GM18502 (cell line): ENCODE data around the gene SH3PXD2A.

ENCODE experiments used
- ATAC-seq: cut with Tn5 transposase; IDR thresholded peaks from one replicate; pipeline ENCODE4 v1.9.1; 2021; ENCODE audit warnings: mild to moderate bottlenecking; ENCODE audit not compliant: unreplicated experiment, poor library complexity

SH3PXD2A gene

GRCh38 chr10:103602028-103602851 lies 253.1 kb downstream of the SH3PXD2A start:
- ATAC-seq, result no peak

DNA sequence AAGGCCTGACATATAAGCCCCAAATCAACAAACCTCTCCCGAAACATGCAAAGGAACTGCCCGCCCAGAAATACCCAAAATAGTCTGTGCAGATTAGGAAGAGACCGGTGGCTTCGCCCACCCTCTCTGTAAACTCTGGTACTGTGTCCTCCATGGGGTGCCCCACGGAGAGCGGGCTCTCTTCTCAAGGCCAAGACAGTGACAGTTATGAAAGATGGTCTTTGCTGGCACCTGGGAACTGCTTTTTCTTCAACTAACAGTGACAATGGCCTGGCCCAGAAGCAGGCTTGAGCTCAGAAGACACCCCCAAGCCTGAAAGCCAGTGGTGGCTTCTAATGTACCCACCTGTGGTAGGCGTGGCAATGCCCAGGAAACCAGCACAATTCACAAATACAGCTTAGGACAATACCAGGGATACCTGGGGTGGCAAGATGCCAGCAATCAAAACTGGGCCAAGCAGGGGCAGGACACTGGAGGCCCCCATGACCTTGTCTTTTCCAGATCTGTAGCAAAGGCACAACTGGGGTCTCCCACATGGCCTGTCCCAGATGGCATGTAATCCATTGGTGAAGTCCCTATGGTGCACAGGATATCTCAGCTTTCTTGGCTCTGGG lies 254.3 kb downstream of the SH3PXD2A start:
- no peak for ATAC-seq

DNA sequence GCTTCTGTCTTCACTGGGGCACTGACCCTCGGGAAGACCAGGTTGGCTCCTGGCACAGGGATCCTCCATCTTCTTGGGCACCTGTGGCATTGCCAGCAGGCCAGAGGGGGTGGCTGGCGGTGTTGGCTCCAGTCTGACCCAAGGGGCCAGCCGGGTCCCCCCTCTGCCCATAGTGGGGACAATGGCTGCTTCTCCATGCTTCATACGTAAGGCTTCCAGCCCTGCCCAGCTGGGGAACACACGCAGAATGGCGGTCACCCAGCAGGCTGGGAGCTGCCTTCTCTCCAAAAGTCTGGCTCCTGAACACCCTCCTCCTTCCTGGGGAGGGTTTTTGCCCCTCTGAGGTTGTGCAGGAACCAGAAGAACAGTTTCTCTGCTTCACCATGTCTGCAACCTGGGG lies 255.1 kb downstream of the SH3PXD2A start:
- no peak for ATAC-seq

DNA sequence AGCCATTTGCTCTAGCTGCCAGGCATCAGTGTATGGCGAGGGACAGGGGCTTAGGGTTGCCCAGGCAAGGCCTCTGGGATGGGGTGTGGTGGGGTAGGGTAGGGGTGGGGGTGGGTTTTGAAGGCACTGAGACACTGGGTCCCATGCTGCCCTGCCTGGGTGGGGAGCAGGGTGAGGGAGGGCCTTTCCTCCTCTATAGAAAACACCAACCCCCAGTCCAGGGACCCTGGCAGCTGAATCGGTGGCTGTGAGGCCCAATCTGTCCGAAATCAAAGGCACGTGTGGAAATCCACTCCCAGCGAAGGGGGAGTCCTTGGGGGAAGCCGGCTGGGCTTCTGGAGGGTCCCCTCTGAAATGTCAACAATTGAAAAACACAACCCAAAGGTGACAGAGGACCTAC lies 255.5 kb downstream of the SH3PXD2A start:
- no peak for ATAC-seq

DNA sequence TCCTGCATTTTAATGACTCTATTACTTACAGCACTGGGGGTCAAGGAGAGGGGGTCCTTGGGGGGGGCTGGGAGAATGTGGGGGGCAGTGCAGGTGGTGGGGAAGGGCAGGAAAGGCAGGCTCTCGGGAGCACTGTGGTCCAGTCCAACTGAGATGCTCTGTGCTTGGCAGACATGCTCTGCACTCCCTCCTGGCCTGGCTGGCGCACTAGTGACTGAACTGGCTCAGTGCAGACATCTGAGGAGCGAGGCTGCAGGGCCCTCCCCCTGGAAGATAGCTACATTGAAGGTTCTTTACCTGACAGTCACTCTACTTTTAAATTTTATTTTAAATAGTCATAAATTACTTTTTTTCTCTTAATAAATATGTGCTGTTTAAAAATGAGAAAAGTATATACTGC lies 256.2 kb downstream of the SH3PXD2A start:
- ATAC-seq, result no peak

- no peak for ATAC-seq
These were observed 256.7 kb downstream of the SH3PXD2A start for GRCh38 chr10:103598654-103599115.

DNA sequence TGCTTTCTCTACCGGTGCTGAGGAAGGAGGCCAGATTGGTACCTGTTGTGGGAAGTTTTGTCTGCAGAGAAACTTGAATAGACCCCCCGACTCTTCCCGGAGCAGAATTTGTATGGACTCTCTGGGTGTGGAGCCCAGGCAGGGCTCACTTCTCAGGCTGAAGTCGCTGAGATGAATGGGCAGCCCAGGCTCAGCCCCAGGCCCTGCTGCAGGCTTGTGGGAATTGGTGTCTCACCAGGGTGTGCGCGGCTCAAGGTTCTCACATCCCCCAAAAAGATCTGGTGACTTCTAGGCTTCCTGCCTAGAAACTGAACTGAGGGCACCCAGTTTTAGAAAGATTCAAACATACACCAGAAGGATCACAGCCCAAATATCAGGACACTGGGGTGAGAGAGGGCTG lies 258.4 kb downstream of the SH3PXD2A start:
- no peak for ATAC-seq

- ATAC-seq, result no peak
These were observed 259.2 kb downstream of the SH3PXD2A start for GRCh38 chr10:103595933-103596726.

DNA sequence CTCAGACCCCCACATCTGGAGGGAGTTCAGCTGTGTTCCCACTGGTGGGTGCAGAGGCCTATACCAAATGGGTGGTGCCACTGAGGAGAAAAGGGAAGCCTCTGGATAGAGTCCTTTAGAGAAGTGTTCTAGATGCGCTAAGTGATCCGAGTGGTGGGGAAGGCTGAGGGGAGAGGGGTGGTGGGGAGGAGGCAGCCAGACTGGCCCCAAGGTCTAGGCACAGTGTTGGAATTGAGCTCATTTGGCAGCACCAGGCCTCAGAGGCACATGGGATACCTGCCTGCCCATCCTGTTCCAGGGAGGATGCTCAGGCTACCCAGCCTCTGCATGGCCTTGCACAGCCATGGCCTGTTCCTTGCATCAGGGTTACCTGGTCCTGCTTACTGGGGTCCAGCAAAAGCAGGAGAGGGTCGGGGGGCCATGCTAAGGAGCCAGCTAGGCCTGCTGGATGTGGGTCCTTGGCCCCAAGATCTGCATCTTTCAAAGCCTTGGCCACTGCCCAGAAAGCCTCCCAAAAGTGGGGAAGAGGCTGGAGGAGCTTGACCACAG lies 262.3 kb downstream of the SH3PXD2A start:
- ATAC-seq, result no peak

DNA sequence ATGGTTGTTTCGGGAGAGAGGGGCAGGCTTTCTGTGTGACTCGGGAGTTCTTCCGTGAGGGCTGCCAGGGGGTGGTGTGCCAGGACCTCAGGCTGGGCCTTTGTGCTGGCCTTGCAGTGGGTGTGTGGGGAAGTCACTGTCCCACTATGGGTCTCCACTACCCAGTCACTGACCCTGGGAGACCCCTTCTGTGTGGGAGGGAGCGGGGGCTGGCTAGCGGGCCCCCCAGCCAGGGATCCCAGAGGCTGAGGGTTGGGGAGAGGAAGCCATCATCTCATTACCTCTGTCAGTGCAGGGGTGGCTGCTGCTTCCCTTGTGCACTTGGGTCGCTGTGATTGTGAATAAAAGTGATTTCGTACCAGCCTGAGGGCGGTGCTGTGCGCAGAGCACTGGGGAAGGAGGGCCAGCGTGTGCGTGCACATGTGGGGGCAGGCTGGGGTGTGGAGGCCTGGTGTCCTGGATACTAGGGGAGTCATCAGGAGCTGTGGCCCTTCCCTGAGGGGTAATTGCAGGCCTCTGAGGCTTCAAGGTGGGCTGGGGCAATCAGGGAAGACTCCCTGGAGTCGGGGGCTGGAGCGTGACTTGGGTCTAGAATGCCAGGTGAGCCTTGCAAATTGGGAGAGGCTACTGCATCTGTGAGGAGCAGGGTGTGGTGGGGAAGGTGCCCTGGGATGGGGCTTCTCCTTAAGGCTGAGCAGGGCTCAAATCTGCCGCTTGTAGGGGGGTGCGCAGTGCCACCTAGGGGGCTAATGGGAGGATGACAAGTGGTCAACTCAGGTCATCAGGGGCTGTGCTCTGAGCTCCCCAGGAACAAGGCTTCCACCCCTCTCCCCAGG lies 263.0 kb downstream of the SH3PXD2A start:
- no peak for ATAC-seq

GRCh38 chr10:103590744-103591291 lies 264.6 kb downstream of the SH3PXD2A start:
- no peak for ATAC-seq

DNA sequence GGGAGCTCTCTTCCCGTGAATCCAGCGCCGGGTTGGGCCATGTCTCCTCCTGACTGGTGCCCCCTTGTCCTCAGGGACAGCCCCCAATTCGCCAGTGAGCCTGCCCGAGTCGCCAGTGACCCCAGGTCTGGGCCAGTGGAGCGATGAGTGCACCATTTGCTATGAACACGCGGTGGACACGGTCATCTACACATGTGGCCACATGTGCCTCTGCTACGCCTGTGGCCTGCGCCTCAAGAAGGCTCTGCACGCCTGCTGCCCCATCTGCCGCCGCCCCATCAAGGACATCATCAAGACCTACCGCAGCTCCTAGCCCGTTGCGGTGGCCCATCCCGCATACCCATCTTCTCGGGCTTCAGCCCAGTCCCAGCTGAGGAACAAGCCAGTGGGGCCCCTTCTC lies 265.3 kb downstream of the SH3PXD2A start:
- ATAC-seq, result no peak

DNA sequence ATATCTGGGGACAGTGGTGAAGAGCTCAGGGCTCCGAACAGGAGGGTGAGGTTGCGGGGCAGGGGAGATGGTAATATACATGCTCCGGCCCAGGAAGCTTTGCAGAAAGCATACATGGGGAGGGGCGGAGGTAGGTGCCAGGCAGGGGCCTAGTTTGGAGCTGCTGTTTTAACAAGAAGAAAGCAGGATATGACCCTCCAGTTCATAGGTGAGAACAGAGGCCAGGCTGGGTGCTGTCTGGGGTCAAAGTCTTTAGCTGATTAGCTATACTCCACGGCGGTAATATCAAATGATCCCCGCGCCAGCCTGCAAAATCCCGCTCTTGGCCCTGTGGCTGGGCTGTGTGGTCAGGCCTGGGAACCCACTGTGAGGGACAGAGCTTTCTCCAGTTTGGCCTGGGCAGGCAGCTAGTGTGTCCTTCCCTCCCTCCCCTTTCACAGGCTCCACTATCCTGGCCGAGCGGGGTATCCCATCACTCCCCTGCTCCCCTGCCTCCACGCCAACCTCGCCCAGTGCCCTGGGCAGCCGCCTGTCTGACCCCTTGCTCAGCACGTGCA lies 266.2 kb downstream of the SH3PXD2A start:
- no peak for ATAC-seq

DNA sequence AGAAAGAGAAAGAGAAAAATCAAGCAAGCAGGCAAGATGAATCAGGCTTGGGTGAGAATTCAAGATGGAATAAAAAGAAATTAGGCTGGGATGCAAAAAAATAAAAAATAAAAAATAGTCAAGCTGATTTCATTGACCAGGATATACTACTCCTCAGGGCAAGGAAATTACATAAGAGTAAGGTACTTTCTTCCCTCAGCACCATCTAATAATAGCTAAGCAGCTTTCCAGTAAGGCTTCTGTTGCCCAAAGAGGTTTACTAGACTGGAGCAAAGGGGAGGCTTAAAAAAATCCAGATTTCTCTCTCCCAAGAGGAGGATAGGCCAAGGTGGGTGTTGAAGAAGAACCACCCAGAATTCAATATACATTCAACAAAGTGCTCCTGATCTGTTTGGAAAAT lies 268.3 kb downstream of the SH3PXD2A start:
- ATAC-seq, result no peak

- no peak for ATAC-seq
These were observed 270.4 kb downstream of the SH3PXD2A start for GRCh38 chr10:103585011-103585405.

DNA sequence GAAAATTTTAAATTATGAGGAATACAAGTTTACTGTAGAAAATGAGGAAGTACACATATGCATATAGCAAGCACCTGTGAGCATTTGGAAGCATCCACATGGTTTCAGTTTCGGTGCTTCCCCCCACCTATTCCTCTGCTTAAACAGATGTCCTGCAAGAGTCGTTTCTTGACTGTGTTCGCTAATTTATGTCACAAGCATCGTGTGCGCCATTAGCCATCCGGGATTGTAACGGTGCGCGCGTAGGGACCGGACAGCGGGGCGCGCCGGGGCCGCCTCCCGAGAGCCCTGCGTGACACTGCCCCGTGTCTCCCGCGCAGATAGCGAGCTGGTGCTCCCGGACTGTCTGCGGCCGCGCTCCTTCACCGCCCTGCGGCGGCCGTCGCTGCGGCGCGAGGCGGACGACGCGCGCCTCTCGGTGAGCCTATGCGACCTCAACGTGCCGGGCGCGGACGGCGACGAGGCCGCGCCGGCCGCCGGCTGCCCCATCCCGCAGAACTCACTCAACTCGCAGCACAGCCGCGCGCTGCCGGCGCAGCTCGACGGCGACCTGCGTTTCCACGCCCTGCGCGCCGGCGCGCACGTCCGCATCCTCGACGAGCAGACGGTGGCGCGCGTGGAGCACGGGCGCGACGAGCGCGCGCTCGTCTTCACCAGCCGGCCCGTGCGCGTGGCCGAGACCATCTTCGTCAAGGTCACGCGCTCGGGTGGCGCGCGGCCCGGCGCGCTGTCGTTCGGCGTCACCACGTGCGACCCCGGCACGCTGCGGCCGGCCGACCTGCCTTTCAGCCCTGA lies 271.0 kb downstream of the SH3PXD2A start:
- ATAC-seq, result no peak

DNA sequence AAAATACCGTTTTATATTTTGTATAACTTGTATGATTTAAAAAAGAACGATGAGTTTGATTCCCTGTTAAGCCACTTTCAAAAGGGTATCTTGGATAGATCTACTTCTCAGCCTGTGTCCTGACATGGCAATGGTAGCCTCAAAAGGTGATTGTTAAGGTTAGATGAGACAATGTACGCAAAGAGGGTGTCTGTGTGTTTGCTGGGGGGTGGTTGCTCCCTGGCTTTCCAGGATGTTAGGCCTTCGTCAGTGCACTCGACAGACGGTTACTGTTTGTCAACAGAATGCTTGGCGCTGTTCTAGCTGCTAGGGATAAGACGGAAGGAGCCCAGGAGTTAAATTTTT lies 271.5 kb downstream of the SH3PXD2A start:
- no peak for ATAC-seq

GRCh38 chr10:103582331-103583123 lies 272.8 kb downstream of the SH3PXD2A start:
- ATAC-seq, result no peak
